HepG2 (cell line): ENCODE data around the gene SAMD14. TPM values are rescaled to one million over a fixed set of nuclear protein-coding genes. Genes with fewer than 3 reads are reported as not detected.
A peak's percentile ranks its signal among the peaks of the same experiment; 100 is the strongest.

Experiments used
- CHCHD3 ChIP-seq: sonication (generic); formaldehyde crosslinking; IDR thresholded peaks from 2 replicates; pipeline ENCODE4 v1.8.0; 2022; ENCODE audit warnings: mild to moderate bottlenecking, missing genetic modification reagents, moderate library complexity
- HNRNPK ChIP-seq: fragments of 200-400 bp; formaldehyde crosslinking; IDR thresholded peaks from 2 replicates; pipeline ENCODE4 v1.6.1; 2018; ENCODE audit warnings: low read length, low read depth, moderate library complexity, mild to moderate bottlenecking; ENCODE audit not compliant: poor library complexity, severe bottlenecking
- NFATC3 ChIP-seq: sonication (generic); formaldehyde crosslinking; IDR thresholded peaks from 2 replicates; pipeline ENCODE4 v1.5.1; 2020; ENCODE audit warnings: mild to moderate bottlenecking, missing genetic modification reagents
- NFE2L1 ChIP-seq: sonication (generic); formaldehyde crosslinking; IDR thresholded peaks from 2 replicates; pipeline ENCODE4 v1.4.0; 2020; ENCODE audit warnings: missing genetic modification reagents, mild to moderate bottlenecking, borderline replicate concordance
- NR2C2 ChIP-seq: sonication (generic); formaldehyde crosslinking; IDR thresholded peaks from 2 replicates; pipeline ENCODE4 v1.4.0; 2020; ENCODE audit warnings: missing genetic modification reagents, mild to moderate bottlenecking, moderate library complexity, borderline replicate concordance
- NRL ChIP-seq: sonication (generic); formaldehyde crosslinking; IDR thresholded peaks from 2 replicates; pipeline ENCODE4 v1.5.0; 2020; ENCODE audit warnings: missing genetic modification reagents, mild to moderate bottlenecking, moderate library complexity, borderline replicate concordance
- SALL2 ChIP-seq: sonication (generic); formaldehyde crosslinking; IDR thresholded peaks from 2 replicates; pipeline ENCODE4 v1.8.1; 2023; ENCODE audit warnings: mild to moderate bottlenecking, missing genetic modification reagents, inconsistent platforms
- SOX5 ChIP-seq: IDR thresholded peaks from 2 replicates; pipeline ENCODE4 v1.6.1; 2016; ENCODE audit warnings: borderline replicate concordance
- TBX2 ChIP-seq: sonication (generic); formaldehyde crosslinking; IDR thresholded peaks from 2 replicates; pipeline ENCODE4 v1.5.0; 2020; ENCODE audit warnings: missing genetic modification reagents, mild to moderate bottlenecking, borderline replicate concordance
- TBX3 ChIP-seq: fragments of 450-650 bp; IDR thresholded peaks from 2 replicates; pipeline ENCODE4 v1.6.1; 2017; ENCODE audit warnings: antibody characterized with exemption, mild to moderate bottlenecking, inconsistent platforms, borderline replicate concordance
- ZNF180 ChIP-seq: sonication (generic); formaldehyde crosslinking; IDR thresholded peaks from 2 replicates; pipeline ENCODE4 v1.4.0; 2020; ENCODE audit warnings: low read depth, missing genetic modification reagents, borderline replicate concordance
- ZNF251 ChIP-seq: sonication (generic); formaldehyde crosslinking; IDR thresholded peaks from 2 replicates; pipeline ENCODE4 v1.9.0; 2021; ENCODE audit warnings: mild to moderate bottlenecking, missing genetic modification reagents
- ZNF260 ChIP-seq: sonication (generic); formaldehyde crosslinking; IDR thresholded peaks from 2 replicates; pipeline ENCODE4 v1.4.0; 2020; ENCODE audit warnings: missing genetic modification reagents, low read depth, mild to moderate bottlenecking, borderline replicate concordance
- ZNF274 ChIP-seq: sonication (generic); formaldehyde crosslinking; IDR thresholded peaks from 2 replicates; pipeline ENCODE4 v1.5.1; 2020; ENCODE audit warnings: mild to moderate bottlenecking, missing genetic modification reagents
- ZNF292 ChIP-seq: sonication (generic); formaldehyde crosslinking; IDR thresholded peaks from 2 replicates; pipeline ENCODE4 v1.8.1; 2022; ENCODE audit warnings: mild to moderate bottlenecking, low read depth, missing genetic modification reagents, borderline replicate concordance
- ZNF326 ChIP-seq: sonication (generic); formaldehyde crosslinking; IDR thresholded peaks from 2 replicates; pipeline ENCODE4 v1.4.0; 2020; ENCODE audit warnings: missing genetic modification reagents, borderline replicate concordance
- ZNF484 ChIP-seq: sonication (generic); formaldehyde crosslinking; IDR thresholded peaks from 2 replicates; pipeline ENCODE4 v1.5.1; 2020; ENCODE audit warnings: mild to moderate bottlenecking, low read depth, missing genetic modification reagents, borderline replicate concordance
- ZNF546 ChIP-seq: sonication (generic); formaldehyde crosslinking; conservative IDR thresholded peaks from 2 replicates; pipeline ENCODE4 v1.8.1; 2023; ENCODE audit warnings: mild to moderate bottlenecking, missing genetic modification reagents
- ZNF749 ChIP-seq: sonication (generic); formaldehyde crosslinking; IDR thresholded peaks from 2 replicates; pipeline ENCODE4 v1.8.0; 2022; ENCODE audit warnings: mild to moderate bottlenecking, missing genetic modification reagents, moderate library complexity, borderline replicate concordance
- ZNF773 ChIP-seq: sonication (generic); formaldehyde crosslinking; IDR thresholded peaks from 2 replicates; pipeline ENCODE4 v1.4.0; 2020; ENCODE audit warnings: missing genetic modification reagents, borderline replicate concordance
- ZNF792 ChIP-seq: IDR thresholded peaks from 2 replicates; pipeline ENCODE4 v1.6.1; 2016
- polyA plus RNA-seq, 8 experiments: library from polyadenylated mRNA; depleted of rRNA in 3 of 8; stranded (reverse) in 7 of 8; unstranded in 1 of 8; fragments of >200 nt; fragmentation: Illumina TruSeq in 4 of 8; extraction: Trizol in 4 of 8; gene quantifications; 2 replicates each; pipeline versions ENCODE4 v1.2.1 to v1.2.3, GENCODE V29; 2011 to 2016; ENCODE audit warnings: low read depth in 4 of 8, missing spikeins in 1 of 8, mixed read lengths in 1 of 8; ENCODE audit not compliant: insufficient read depth in 1 of 8
- total RNA-seq, 5 experiments: library from RNA; depleted of rRNA; stranded (reverse); fragments of >200 nt; fragmentation: Illumina TruSeq; extraction: Trizol; gene quantifications; 2 replicates each; pipeline ENCODE4 v1.2.3, GENCODE V29; 2016; ENCODE audit warnings: low read depth in 1 of 5
- TF ChIP-seq, protein P1 (sequence below): sonication (generic); formaldehyde crosslinking; conservative IDR thresholded peaks from 2 replicates; pipeline ENCODE4 v1.8.1; 2023; ENCODE audit warnings: missing genetic modification reagents
- TF ChIP-seq, protein P2 (sequence below): IDR thresholded peaks from 2 replicates; pipeline ENCODE4 v1.6.1; 2016; ENCODE audit warnings: low read depth, borderline replicate concordance
- TF ChIP-seq, protein P3 (sequence below): IDR thresholded peaks from 2 replicates; pipeline ENCODE4 v1.6.1; 2016; ENCODE audit warnings: missing compliant biosample characterization, missing genetic modification reagents, borderline replicate concordance

SAMD14 gene
- total and polyA plus RNA-seq, 2 of the 13 experiments (the other 11 are each of a cell fraction or from before 2014, with no cell fraction given), result 0.07 to 0.22 TPM

DNA sequence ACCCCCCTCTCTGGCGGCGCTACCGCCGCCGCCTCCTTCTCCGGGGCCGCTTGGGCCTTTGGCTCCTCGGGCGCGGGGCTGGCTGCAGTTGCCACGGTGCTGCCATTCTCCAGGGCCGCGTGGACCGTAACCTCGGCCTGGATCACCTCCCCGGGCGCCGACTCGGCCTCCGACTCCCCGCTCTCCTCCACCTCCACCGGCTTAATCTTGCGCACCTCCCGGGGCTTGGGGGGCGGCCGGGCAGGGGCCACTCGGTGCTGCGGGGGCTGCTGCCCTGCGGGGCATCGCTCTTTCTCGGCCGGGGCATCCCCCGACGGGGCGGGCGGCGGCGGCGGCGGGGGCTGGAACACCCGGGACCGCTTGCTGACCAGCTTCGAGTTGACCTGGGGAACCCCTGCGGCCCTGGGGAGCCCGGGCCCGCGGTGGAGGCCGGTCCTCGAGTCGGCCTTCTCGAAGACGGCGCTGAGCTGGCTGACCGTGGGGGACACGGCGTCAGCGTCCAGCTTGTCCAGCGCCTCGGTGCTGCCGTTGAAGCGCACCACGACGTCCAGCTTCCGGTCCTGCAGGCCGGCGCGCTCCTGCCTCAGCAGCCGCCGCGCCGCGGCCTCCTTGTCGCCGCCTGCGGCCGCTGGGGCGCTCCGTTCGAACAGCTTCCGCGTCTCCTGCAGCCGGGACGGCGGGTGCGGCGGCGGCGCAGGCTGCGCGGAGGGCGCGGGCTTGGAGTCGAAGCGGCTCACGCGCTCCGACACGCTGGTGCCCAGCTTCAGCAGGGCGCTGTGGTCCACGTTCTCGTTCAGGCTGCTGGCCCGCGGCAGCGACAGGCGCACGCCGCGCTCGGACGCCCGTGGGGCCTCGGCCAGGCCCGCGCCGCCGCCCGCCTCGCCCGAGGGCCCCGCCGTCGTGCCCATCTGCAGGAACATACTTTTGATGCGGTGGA is 19.7 kb upstream of the SAMD14 start (continued):
- TF ChIP-seq TBX2 (CRISPR knock-in tag) (peak; percentile 36; the same call in 1 of the 2 replicates), ZNF292 (CRISPR knock-in tag) (no peak), ZNF546 (CRISPR knock-in tag) (peak; percentile 83), ZNF260 (CRISPR knock-in tag) (no peak), ZNF773 (no peak; the same call in 1 of the 2 replicates), NR2C2 (CRISPR knock-in tag) (no peak), NFATC3 (CRISPR knock-in tag) (no peak), CHCHD3 (CRISPR knock-in tag) (peak; percentile 78; the same call in 1 of the 2 replicates), HNRNPK (no peak), ZNF251 (CRISPR knock-in tag) (no peak), SOX5 (CRISPR knock-in tag) (no peak; the same call in 1 of the 2 replicates), NRL (CRISPR knock-in tag) (no peak; the same call in 1 of the 2 replicates), NFE2L1 (CRISPR knock-in tag) (no peak), ZNF180 (CRISPR knock-in tag) (no peak), SALL2 (CRISPR knock-in tag) (peak; percentile 70; the same call in 1 of the 2 replicates), ZNF274 (CRISPR knock-in tag) (peak; percentile 46; the same call in 1 of the 2 replicates), ZNF326 (CRISPR knock-in tag) (no peak), TBX3 (no peak), ZNF792 (CRISPR knock-in tag) (no peak), ZNF749 (CRISPR knock-in tag) (no peak; the same call in 1 of the 2 replicates), ZNF484 (CRISPR knock-in tag) (no peak)
- TF ChIP-seq, protein P1, sequence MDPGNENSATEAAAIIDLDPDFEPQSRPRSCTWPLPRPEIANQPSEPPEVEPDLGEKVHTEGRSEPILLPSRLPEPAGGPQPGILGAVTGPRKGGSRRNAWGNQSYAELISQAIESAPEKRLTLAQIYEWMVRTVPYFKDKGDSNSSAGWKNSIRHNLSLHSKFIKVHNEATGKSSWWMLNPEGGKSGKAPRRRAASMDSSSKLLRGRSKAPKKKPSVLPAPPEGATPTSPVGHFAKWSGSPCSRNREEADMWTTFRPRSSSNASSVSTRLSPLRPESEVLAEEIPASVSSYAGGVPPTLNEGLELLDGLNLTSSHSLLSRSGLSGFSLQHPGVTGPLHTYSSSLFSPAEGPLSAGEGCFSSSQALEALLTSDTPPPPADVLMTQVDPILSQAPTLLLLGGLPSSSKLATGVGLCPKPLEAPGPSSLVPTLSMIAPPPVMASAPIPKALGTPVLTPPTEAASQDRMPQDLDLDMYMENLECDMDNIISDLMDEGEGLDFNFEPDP, result peak; percentile 85; the same call in 1 of the 2 replicates
- TF ChIP-seq, protein P2, sequence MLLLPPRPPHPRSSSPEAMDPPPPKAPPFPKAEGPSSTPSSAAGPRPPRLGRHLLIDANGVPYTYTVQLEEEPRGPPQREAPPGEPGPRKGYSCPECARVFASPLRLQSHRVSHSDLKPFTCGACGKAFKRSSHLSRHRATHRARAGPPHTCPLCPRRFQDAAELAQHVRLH (CRISPR knock-in tag), result peak; percentile 8; the same call in 1 of the 2 replicates
- TF ChIP-seq, protein P3, sequence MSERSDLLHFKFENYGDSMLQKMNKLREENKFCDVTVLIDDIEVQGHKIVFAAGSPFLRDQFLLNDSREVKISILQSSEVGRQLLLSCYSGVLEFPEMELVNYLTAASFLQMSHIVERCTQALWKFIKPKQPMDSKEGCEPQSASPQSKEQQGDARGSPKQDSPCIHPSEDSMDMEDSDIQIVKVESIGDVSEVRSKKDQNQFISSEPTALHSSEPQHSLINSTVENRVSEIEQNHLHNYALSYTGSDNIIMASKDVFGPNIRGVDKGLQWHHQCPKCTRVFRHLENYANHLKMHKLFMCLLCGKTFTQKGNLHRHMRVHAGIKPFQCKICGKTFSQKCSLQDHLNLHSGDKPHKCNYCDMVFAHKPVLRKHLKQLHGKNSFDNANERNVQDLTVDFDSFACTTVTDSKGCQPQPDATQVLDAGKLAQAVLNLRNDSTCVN (CRISPR knock-in tag), result no peak
